OCI-LY7 (cell line): ENCODE measurements around the gene ACOT11. TPM values are rescaled to one million over a fixed set of nuclear protein-coding genes. Genes with fewer than 3 reads are reported as not detected.

Experiments
- BruUV-seq: library from RNA; stranded (reverse); fragments of 400-500 nt; replicated peaks from 2 replicates; lab custom pipeline; 2021; lab: Mats Ljungman, UMichigan
- CTCF ChIA-PET: fragments of 300-600 bp; sonication (Branson Sonifier 250); formaldehyde crosslinking; loops from one replicate; lab custom pipeline; 2022; ENCODE audit warnings: antibody characterized with exemption; ENCODE audit not compliant: unreplicated experiment; lab: Charles Lee
- POLR2A ChIA-PET: fragments of 300-600 bp; sonication (Branson Sonifier 250); formaldehyde crosslinking; loops from one replicate; lab custom pipeline; 2022; ENCODE audit warnings: antibody characterized with exemption; lab: Charles Lee
- DNase-seq: peaks from one replicate; pipeline ENCODE4 v3.0.0-alpha.2; 2015; ENCODE audit warnings: low spot score
- H2AFZ ChIP-seq: fragments of 200-600 bp; sonication (generic), shearing (Covaris generic); 2 replicates; pipeline ENCODE4 v1.6.1; 2014; ENCODE audit warnings: mild to moderate bottlenecking, antibody characterized with exemption, low read length, moderate library complexity
- H3K27ac ChIP-seq: fragments of 200-600 bp; sonication (generic); 2 replicates; pipeline ENCODE4 v1.5.1; 2014; ENCODE audit warnings: mixed run types, low read depth, mild to moderate bottlenecking, moderate library complexity, low read length, inconsistent platforms; ENCODE audit not compliant: poor library complexity, severe bottlenecking
- H3K36me3 ChIP-seq: fragments of 200-600 bp; sonication (generic); 2 replicates; pipeline ENCODE4 v1.6.1; 2014; ENCODE audit warnings: mild to moderate bottlenecking, antibody characterized with exemption, low read length, moderate library complexity, mixed read lengths; ENCODE audit not compliant: insufficient read depth
- H3K4me1 ChIP-seq: fragments of 200-600 bp; sonication (generic); 2 replicates; pipeline ENCODE4 v1.5.1; 2014; ENCODE audit warnings: mild to moderate bottlenecking, low read length; ENCODE audit not compliant: insufficient read depth, poor library complexity, severe bottlenecking
- H3K4me2 ChIP-seq: fragments of 200-600 bp; sonication (generic); 2 replicates; pipeline ENCODE4 v1.6.1; 2014; ENCODE audit warnings: mild to moderate bottlenecking, low read length
- H3K4me3 ChIP-seq: fragments of 200-600 bp; sonication (generic); 2 replicates; pipeline ENCODE4 v1.5.1; 2014; ENCODE audit warnings: mild to moderate bottlenecking, low read depth, low read length; ENCODE audit not compliant: poor library complexity, severe bottlenecking
- H3K79me2 ChIP-seq: fragments of 200-600 bp; sonication (generic); 2 replicates; pipeline ENCODE4 v1.6.1; 2016; ENCODE audit warnings: low read depth, mild to moderate bottlenecking, low read length, moderate library complexity, mixed read lengths; ENCODE audit not compliant: insufficient read depth
- H3K9me2 ChIP-seq: fragments of 200-600 bp; sonication (generic); 2 replicates; pipeline ENCODE4 v1.6.1; 2016; ENCODE audit warnings: mild to moderate bottlenecking, low read length, mixed read lengths; ENCODE audit not compliant: insufficient read depth
- H3K9me3 ChIP-seq: fragments of 200-600 bp; sonication (generic); 2 replicates; pipeline ENCODE4 v1.6.1; 2014; ENCODE audit warnings: mild to moderate bottlenecking, mixed run types, low read length, mixed read lengths
- H4K20me1 ChIP-seq: fragments of 200-600 bp; sonication (generic); 2 replicates; pipeline ENCODE4 v1.6.1; 2014; ENCODE audit warnings: mild to moderate bottlenecking, antibody characterized with exemption, low read length, moderate library complexity, mixed read lengths; ENCODE audit not compliant: insufficient read depth
- EZH2phosphoT487 ChIP-seq: fragments of 200-600 bp; sonication (generic); IDR thresholded peaks from 2 replicates; pipeline ENCODE4 v1.6.1; 2018; ENCODE audit warnings: low read depth, borderline replicate concordance, mild to moderate bottlenecking, mixed run types, antibody characterized with exemption, low read length, moderate library complexity, mixed read lengths
- intact Hi-C: fragments of 100-400 bp; cut with micrococcal nuclease; formaldehyde crosslinking; loops from one replicate; pipeline ENCODE4 v1.10.0; 2022; ENCODE audit not compliant: unreplicated experiment
- total RNA-seq, 2 experiments: library from RNA; depleted of rRNA in 1 of 2; stranded (reverse); fragments of >200 nt in 1 of 2; shearing (Covaris generic) in 1 of 2; gene quantifications; 2 replicates each; pipeline ENCODE4 v1.2.3, GENCODE V29; 2014 to 2022
- TF ChIP-seq, protein P1 (sequence below): fragments of 200-600 bp; sonication (generic); conservative IDR thresholded peaks from 2 replicates; pipeline ENCODE4 v1.5.1; 2014; ENCODE audit warnings: mild to moderate bottlenecking, antibody characterized with exemption, low read length, moderate library complexity, mixed read lengths

Gene ACOT11
- total RNA-seq, 2 experiments from 2014 or later, result not detected

DNA sequence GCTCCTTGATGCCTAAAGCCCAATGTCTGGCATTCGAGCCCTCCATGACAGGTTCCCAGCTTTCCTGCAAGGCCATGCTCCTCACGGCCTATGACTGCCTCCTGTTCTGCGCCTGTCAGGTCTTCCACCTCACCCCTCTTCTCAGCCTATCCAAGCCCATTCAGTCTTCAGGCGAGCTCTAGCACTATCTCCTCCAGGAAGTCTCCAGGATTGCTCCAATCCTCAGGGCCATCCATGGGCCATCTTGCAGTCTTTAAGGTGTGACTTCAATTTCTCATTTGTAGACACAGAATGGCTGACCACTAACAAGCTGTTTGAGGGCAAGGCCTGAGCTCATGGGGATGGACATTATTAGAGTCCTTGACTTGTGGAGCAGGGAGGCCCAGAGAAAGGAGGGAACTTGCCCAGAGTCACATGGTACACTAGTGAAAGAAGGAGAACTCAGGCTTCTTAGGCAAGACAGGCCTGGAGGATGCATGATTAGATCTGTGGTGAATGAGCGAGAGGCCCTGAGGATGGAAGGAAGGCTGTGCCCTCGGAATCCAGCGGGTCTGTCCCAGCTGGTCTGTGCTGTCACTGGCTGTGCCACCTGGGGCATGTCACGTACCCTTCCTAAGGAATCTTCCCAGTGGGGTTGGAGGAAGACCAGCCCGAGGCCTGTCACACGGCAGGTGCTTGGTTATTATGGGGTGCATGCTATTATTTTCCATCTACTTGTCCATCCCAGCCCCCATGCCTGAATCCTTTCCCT lies 1.2 kb upstream of the ACOT11 start:
- no peak overlapping the region for H3K4me2 ChIP-seq
- no peaks in the 10 kb centered on the region for H4K20me1 ChIP-seq
- no TSS peak for BruUV-seq
- intact Hi-C loops, result no loop called here
- CTCF ChIA-PET, result no interaction called here
- TF ChIP-seq, protein P1, sequence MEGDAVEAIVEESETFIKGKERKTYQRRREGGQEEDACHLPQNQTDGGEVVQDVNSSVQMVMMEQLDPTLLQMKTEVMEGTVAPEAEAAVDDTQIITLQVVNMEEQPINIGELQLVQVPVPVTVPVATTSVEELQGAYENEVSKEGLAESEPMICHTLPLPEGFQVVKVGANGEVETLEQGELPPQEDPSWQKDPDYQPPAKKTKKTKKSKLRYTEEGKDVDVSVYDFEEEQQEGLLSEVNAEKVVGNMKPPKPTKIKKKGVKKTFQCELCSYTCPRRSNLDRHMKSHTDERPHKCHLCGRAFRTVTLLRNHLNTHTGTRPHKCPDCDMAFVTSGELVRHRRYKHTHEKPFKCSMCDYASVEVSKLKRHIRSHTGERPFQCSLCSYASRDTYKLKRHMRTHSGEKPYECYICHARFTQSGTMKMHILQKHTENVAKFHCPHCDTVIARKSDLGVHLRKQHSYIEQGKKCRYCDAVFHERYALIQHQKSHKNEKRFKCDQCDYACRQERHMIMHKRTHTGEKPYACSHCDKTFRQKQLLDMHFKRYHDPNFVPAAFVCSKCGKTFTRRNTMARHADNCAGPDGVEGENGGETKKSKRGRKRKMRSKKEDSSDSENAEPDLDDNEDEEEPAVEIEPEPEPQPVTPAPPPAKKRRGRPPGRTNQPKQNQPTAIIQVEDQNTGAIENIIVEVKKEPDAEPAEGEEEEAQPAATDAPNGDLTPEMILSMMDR, result no peak
- TF ChIP-seq EZH2phosphoT487, result no peak
- DNase-seq, result no peak
- H3K4me3 ChIP-seq, result no peak overlapping the region
- no peaks in the 10 kb centered on the region for H3K9me3 ChIP-seq
- POLR2A ChIA-PET, result no interaction called here
- H3K79me2 ChIP-seq, result no peaks in the 10 kb centered on the region
- H3K36me3 ChIP-seq, result no peaks in the 10 kb centered on the region
- no peaks in the 10 kb centered on the region for H3K9me2 ChIP-seq
- no peaks in the 10 kb centered on the region for H3K4me1 ChIP-seq
- no peak overlapping the region for H2AFZ ChIP-seq
- no peak overlapping the region for H3K27ac ChIP-seq

- TF ChIP-seq EZH2phosphoT487, result no peak
- no peak overlapping the region for H3K4me3 ChIP-seq
- H3K79me2 ChIP-seq, result no peaks in the 10 kb centered on the region
- CTCF ChIA-PET, result no interaction called here
- DNase-seq, result no peak
- no peaks in the 10 kb centered on the region for H3K9me3 ChIP-seq
- H4K20me1 ChIP-seq, result no peaks in the 10 kb centered on the region
- no peak overlapping the region for H3K27ac ChIP-seq
- POLR2A ChIA-PET, result interaction anchor here (0.6 kb wide), 1 partner anchor 17 kb away, joined by 3 read pairs; no protein-coding TSS in a partner anchor
- H2AFZ ChIP-seq, result no peak overlapping the region
- H3K9me2 ChIP-seq, result no peaks in the 10 kb centered on the region
- intact Hi-C loops, result no loop called here
- BruUV-seq, result no TSS peak
- H3K4me1 ChIP-seq, result no peaks in the 10 kb centered on the region
- no peak overlapping the region for H3K4me2 ChIP-seq
- no peaks in the 10 kb centered on the region for H3K36me3 ChIP-seq
These were observed 489 bp downstream of the ACOT11 start for GRCh38 chr1:54548389-54549044.

DNA sequence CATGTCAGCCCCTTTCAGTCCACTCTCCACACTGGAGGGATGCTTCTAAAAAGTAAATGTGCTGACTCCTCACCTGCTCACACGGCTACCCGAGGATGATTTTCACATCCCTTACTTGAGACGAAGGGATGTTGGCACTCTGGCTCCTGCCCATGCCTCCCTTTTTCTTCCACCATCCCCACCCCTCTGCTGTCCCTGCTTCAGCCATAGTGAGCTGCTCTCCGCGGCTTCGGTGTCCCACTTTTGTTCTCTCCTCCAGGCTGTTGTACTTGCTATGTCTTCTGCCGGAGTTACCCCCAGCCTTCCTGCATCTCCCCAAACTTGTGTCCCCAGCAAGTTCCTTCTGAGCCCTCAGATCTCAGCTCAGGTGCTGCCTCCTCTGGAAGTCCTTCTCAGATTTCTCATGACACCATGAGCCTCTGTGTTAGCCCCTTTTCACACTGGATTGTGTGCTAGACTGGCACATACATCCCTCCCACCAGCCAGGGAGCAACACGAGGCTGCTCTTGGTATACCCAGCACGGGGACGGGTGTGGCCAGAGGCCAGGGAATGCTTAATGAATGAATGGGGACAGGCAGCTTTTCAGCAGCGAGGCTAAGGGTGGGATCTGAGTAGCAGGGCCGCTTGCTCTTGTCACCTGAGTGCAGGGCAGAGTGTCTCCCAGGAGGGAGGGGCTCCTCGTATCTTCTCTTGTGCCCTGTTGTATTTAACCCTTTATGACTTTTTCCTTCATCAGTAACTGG lies 1.3 kb downstream of the ACOT11 start:
- Histone ChIP-seq H3K4me2 (no peak overlapping the region), H4K20me1 (no peaks in the 10 kb centered on the region), H3K9me2 (no peaks in the 10 kb centered on the region), H3K27ac (no peak overlapping the region), H3K4me3 (no peak overlapping the region), H3K9me3 (no peaks in the 10 kb centered on the region), H2AFZ (no peak overlapping the region), H3K4me1 (no peaks in the 10 kb centered on the region), H3K79me2 (no peaks in the 10 kb centered on the region), H3K36me3 (no peaks in the 10 kb centered on the region)
- DNase-seq, result no peak
- ChIA-PET POLR2A (interaction anchor here (0.7 to 1.5 kb wide), 2 partner anchors 8 to 34 kb away, joined by 3 to 5 read pairs; no protein-coding TSS in a partner anchor), CTCF (no interaction called here)
- intact Hi-C loops, result no loop called here
- BruUV-seq, result no TSS peak
- no peak for TF ChIP-seq EZH2phosphoT487
